KMS-11 (cell line): ENCODE measurements around the gene ADM5.

Experiments
- H2AFZ ChIP-seq: fragments of 200-600 bp; sonication (generic); 2 replicates; pipeline ENCODE4 v1.6.1; 2016; ENCODE audit warnings: antibody characterized with exemption, mixed run types, low read depth
- H3K27ac ChIP-seq: fragments of 200-600 bp; sonication (generic); 2 replicates; pipeline ENCODE4 v1.6.1; 2016; ENCODE audit warnings: mild to moderate bottlenecking, mixed run types
- H3K27me3 ChIP-seq: fragments of 200-600 bp; sonication (generic); 2 replicates; pipeline ENCODE4 v1.6.1; 2017; ENCODE audit warnings: mild to moderate bottlenecking, low read depth, mixed run types, moderate library complexity; ENCODE audit not compliant: insufficient read depth
- H3K36me3 ChIP-seq: fragments of 200-600 bp; sonication (generic); 2 replicates; pipeline ENCODE4 v1.6.1; 2017; ENCODE audit warnings: mild to moderate bottlenecking, mixed run types; ENCODE audit not compliant: insufficient read depth
- H3K4me1 ChIP-seq: fragments of 200-600 bp; sonication (generic); 2 replicates; pipeline ENCODE4 v1.6.1; 2016; ENCODE audit warnings: mild to moderate bottlenecking, low read depth, mixed run types; ENCODE audit not compliant: poor library complexity, severe bottlenecking
- H3K4me2 ChIP-seq: fragments of 200-600 bp; sonication (generic); 2 replicates; pipeline ENCODE4 v1.7.0; 2016; ENCODE audit warnings: mild to moderate bottlenecking, mixed run types
- H3K4me3 ChIP-seq: fragments of 200-600 bp; sonication (generic); IDR thresholded peaks from 2 replicates; pipeline ENCODE4 v1.6.1; 2017; ENCODE audit warnings: low read depth, low read length, mixed read lengths; ENCODE audit not compliant: insufficient read depth
- H3K79me2 ChIP-seq: fragments of 200-600 bp; sonication (generic); 2 replicates; pipeline ENCODE4 v1.6.1; 2016; ENCODE audit warnings: low read depth, mixed run types; ENCODE audit not compliant: insufficient read depth
- H3K9ac ChIP-seq: fragments of 200-600 bp; sonication (generic); 2 replicates; pipeline ENCODE4 v1.6.1; 2016; ENCODE audit warnings: mild to moderate bottlenecking, mixed run types
- H4K20me1 ChIP-seq: fragments of 200-600 bp; sonication (generic); 2 replicates; pipeline ENCODE4 v1.6.1; 2016; ENCODE audit warnings: mild to moderate bottlenecking, mixed run types; ENCODE audit not compliant: insufficient read depth
- CTCF ChIP-seq: fragments of 200-600 bp; sonication (generic); conservative IDR thresholded peaks from 2 replicates; pipeline ENCODE4 v1.6.1; 2017; ENCODE audit warnings: low read depth, mild to moderate bottlenecking, antibody characterized with exemption, low read length, moderate library complexity, mixed read lengths

Gene ADM5

GRCh38 chr19:49653466-49653806, 36.0 kb upstream of the ADM5 start:
- Histone ChIP-seq H3K27me3 (no peaks in the 10 kb centered on the region), H2AFZ (no peak overlapping the region), H3K27ac (no peak overlapping the region), H3K4me1 (no peaks in the 10 kb centered on the region), H3K4me2 (no peak overlapping the region), H4K20me1 (no peaks in the 10 kb centered on the region), H3K9ac (no peak overlapping the region), H3K36me3 (0 out of 2 replicates have a peak, but pooled peaks cover 3% of the 10 kb centered on the region), H3K79me2 (no peaks in the 10 kb centered on the region; the same call in 1 of the 2 replicates), H3K4me3 (no peak overlapping the region)
- no peak for TF ChIP-seq CTCF

- no peaks in the 10 kb centered on the region; the same call in 1 of the 2 replicates for H3K79me2 ChIP-seq
- H3K36me3 ChIP-seq = 0 out of 2 replicates have a peak, but pooled peaks cover 3% of the 10 kb centered on the region
- no peaks in the 10 kb centered on the region for H3K27me3 ChIP-seq
- no peak for TF ChIP-seq CTCF
- H3K4me1 ChIP-seq = no peaks in the 10 kb centered on the region
- H3K9ac ChIP-seq = no peak overlapping the region
- no peaks in the 10 kb centered on the region for H4K20me1 ChIP-seq
- no peak overlapping the region for H3K27ac ChIP-seq
- H3K4me3 ChIP-seq = no peak overlapping the region
- H2AFZ ChIP-seq = no peak overlapping the region
- no peak overlapping the region for H3K4me2 ChIP-seq
Measured at GRCh38 chr19:49654581-49654980, 34.8 kb upstream of the ADM5 start.

- Histone ChIP-seq H3K27me3 (no peaks in the 10 kb centered on the region), H3K4me1 (no peaks in the 10 kb centered on the region), H2AFZ (no peak overlapping the region), H3K4me2 (no peak overlapping the region), H3K36me3 (0 out of 2 replicates have a peak, but pooled peaks cover 3% of the 10 kb centered on the region), H4K20me1 (no peaks in the 10 kb centered on the region), H3K79me2 (no peaks in the 10 kb centered on the region; the same call in 1 of the 2 replicates), H3K27ac (no peak overlapping the region), H3K4me3 (no peak overlapping the region), H3K9ac (no peak overlapping the region)
- no peak for TF ChIP-seq CTCF
Measured at GRCh38 chr19:49655570-49656455, 33.6 kb upstream of the ADM5 start.

GRCh38 chr19:49656456-49657109, 32.8 kb upstream of the ADM5 start:
- Histone ChIP-seq H3K36me3 (0 out of 2 replicates have a peak, but pooled peaks cover 3% of the 10 kb centered on the region), H3K4me1 (no peaks in the 10 kb centered on the region), H4K20me1 (no peaks in the 10 kb centered on the region), H3K79me2 (no peaks in the 10 kb centered on the region; the same call in 1 of the 2 replicates), H3K27me3 (no peaks in the 10 kb centered on the region), H2AFZ (no peak overlapping the region), H3K9ac (no peak overlapping the region), H3K27ac (no peak overlapping the region), H3K4me2 (no peak overlapping the region), H3K4me3 (no peak overlapping the region)
- no peak for TF ChIP-seq CTCF
